Rectal smooth muscle tissue (tissue), 1 donor: ENCODE results near the gene IFNAR1.

Experiments
- H3K27ac ChIP-seq: one replicate; pipeline ENCODE4 v1.7.0; 2013; ENCODE audit warnings: low read depth, low read length, inconsistent platforms
- H3K27me3 ChIP-seq: one replicate; pipeline ENCODE4 v1.7.0; 2013; ENCODE audit warnings: low read length; ENCODE audit not compliant: control insufficient read depth, insufficient read depth
- H3K36me3 ChIP-seq: one replicate; pipeline ENCODE4 v1.7.0; 2013; ENCODE audit warnings: low read length; ENCODE audit not compliant: control insufficient read depth, insufficient read depth
- H3K4me1 ChIP-seq: one replicate; pipeline ENCODE4 v1.7.0; 2013; ENCODE audit warnings: low read length; ENCODE audit not compliant: control insufficient read depth, insufficient read depth
- H3K4me3 ChIP-seq: one replicate; pipeline ENCODE4 v1.7.0; 2013; ENCODE audit warnings: low read length
- H3K9ac ChIP-seq: one replicate; pipeline ENCODE4 v1.7.0; 2013; ENCODE audit warnings: low read length

Gene IFNAR1

GRCh38 chr21:33332143-33332542 lies 7.4 kb downstream of the IFNAR1 start:
- peaks cover 4% of the 10 kb centered on the region for H3K36me3 ChIP-seq
- no peaks in the 10 kb centered on the region for H3K27me3 ChIP-seq
- H3K4me1 ChIP-seq, result no peaks in the 10 kb centered on the region
- H3K4me3 ChIP-seq, result no peak overlapping the region
- no peak overlapping the region for H3K27ac ChIP-seq
- H3K9ac ChIP-seq, result no peak overlapping the region

GRCh38 chr21:33334191-33334590 lies 9.4 kb downstream of the IFNAR1 start:
- Histone ChIP-seq H3K27ac (no peak overlapping the region), H3K27me3 (no peaks in the 10 kb centered on the region), H3K9ac (no peak overlapping the region), H3K4me3 (no peak overlapping the region), H3K36me3 (peaks cover 4% of the 10 kb centered on the region), H3K4me1 (no peaks in the 10 kb centered on the region)

GRCh38 chr21:33334824-33335223 lies 10.1 kb downstream of the IFNAR1 start:
- peaks cover 4% of the 10 kb centered on the region for H3K36me3 ChIP-seq
- no peaks in the 10 kb centered on the region for H3K27me3 ChIP-seq
- H3K4me3 ChIP-seq, result no peak overlapping the region
- no peak overlapping the region for H3K27ac ChIP-seq
- H3K4me1 ChIP-seq, result no peaks in the 10 kb centered on the region
- H3K9ac ChIP-seq, result no peak overlapping the region

- no peak overlapping the region for H3K9ac ChIP-seq
- no peak overlapping the region for H3K27ac ChIP-seq
- no peaks in the 10 kb centered on the region for H3K27me3 ChIP-seq
- peaks cover 4% of the 10 kb centered on the region for H3K36me3 ChIP-seq
- H3K4me1 ChIP-seq, result no peaks in the 10 kb centered on the region
- H3K4me3 ChIP-seq, result no peak overlapping the region
These were observed 14.4 kb downstream of the IFNAR1 start for GRCh38 chr21:33339135-33339534.

GRCh38 chr21:33339918-33340317 lies 15.1 kb downstream of the IFNAR1 start:
- Histone ChIP-seq H3K4me1 (no peaks in the 10 kb centered on the region), H3K4me3 (no peak overlapping the region), H3K36me3 (peaks cover 4% of the 10 kb centered on the region), H3K27me3 (no peaks in the 10 kb centered on the region), H3K27ac (no peak overlapping the region), H3K9ac (no peak overlapping the region)

- H3K36me3 ChIP-seq, result peaks cover 11% of the 10 kb centered on the region
- H3K4me3 ChIP-seq, result no peak overlapping the region
- H3K9ac ChIP-seq, result no peak overlapping the region
- no peaks in the 10 kb centered on the region for H3K4me1 ChIP-seq
- no peak overlapping the region for H3K27ac ChIP-seq
- H3K27me3 ChIP-seq, result no peaks in the 10 kb centered on the region
These were observed 21.0 kb downstream of the IFNAR1 start for GRCh38 chr21:33345751-33346238.

GRCh38 chr21:33348706-33349105 lies 23.9 kb downstream of the IFNAR1 start:
- Histone ChIP-seq H3K36me3 (peaks cover 10% of the 10 kb centered on the region), H3K4me3 (no peak overlapping the region), H3K27ac (no peak overlapping the region), H3K27me3 (no peaks in the 10 kb centered on the region), H3K4me1 (no peaks in the 10 kb centered on the region), H3K9ac (no peak overlapping the region)

GRCh38 chr21:33350676-33351075 lies 25.9 kb downstream of the IFNAR1 start:
- Histone ChIP-seq H3K4me1 (no peaks in the 10 kb centered on the region), H3K36me3 (peaks cover 10% of the 10 kb centered on the region), H3K4me3 (no peak overlapping the region), H3K27ac (no peak overlapping the region), H3K9ac (no peak overlapping the region), H3K27me3 (no peaks in the 10 kb centered on the region)

GRCh38 chr21:33355355-33355754 lies 30.6 kb downstream of the IFNAR1 start:
- H3K36me3 ChIP-seq, result peaks cover 12% of the 10 kb centered on the region
- H3K27ac ChIP-seq, result no peak overlapping the region

GRCh38 chr21:33355996-33356395 lies 31.2 kb downstream of the IFNAR1 start:
- Histone ChIP-seq H3K4me3 (no peak overlapping the region), H3K4me1 (no peaks in the 10 kb centered on the region), H3K36me3 (peaks cover 11% of the 10 kb centered on the region), H3K27ac (no peak overlapping the region), H3K27me3 (no peaks in the 10 kb centered on the region), H3K9ac (no peak overlapping the region)

More at GRCh38 chr21:33355355-33355754, 30.6 kb downstream of the IFNAR1 start:
- no peaks in the 10 kb centered on the region for H3K27me3 ChIP-seq
- H3K4me1 ChIP-seq, result no peaks in the 10 kb centered on the region
- no peak overlapping the region for H3K4me3 ChIP-seq
- H3K9ac ChIP-seq, result no peak overlapping the region

GRCh38 chr21:33357177-33357576 lies 32.4 kb downstream of the IFNAR1 start:
- H3K27me3 ChIP-seq, result no peaks in the 10 kb centered on the region
- peaks cover 8% of the 10 kb centered on the region for H3K36me3 ChIP-seq
- no peak overlapping the region for H3K4me3 ChIP-seq
- H3K4me1 ChIP-seq, result peaks cover 4% of the 10 kb centered on the region
- H3K27ac ChIP-seq, result no peak overlapping the region
- H3K9ac ChIP-seq, result no peak overlapping the region

GRCh38 chr21:33359446-33359845 lies 34.7 kb downstream of the IFNAR1 start:
- Histone ChIP-seq H3K4me1 (peaks cover 4% of the 10 kb centered on the region), H3K4me3 (no peak overlapping the region), H3K27me3 (no peaks in the 10 kb centered on the region), H3K36me3 (peaks cover 8% of the 10 kb centered on the region), H3K27ac (no peak overlapping the region), H3K9ac (no peak overlapping the region)

GRCh38 chr21:33360281-33360680 lies 35.5 kb downstream of the IFNAR1 start:
- no peak overlapping the region for H3K27ac ChIP-seq
- H3K36me3 ChIP-seq, result peaks cover 8% of the 10 kb centered on the region
- H3K27me3 ChIP-seq, result no peaks in the 10 kb centered on the region
- H3K4me1 ChIP-seq, result peaks cover 4% of the 10 kb centered on the region
- H3K4me3 ChIP-seq, result no peak overlapping the region
- H3K9ac ChIP-seq, result no peak overlapping the region
